NCI-H345 (cell line): Measurements from ENCODE around the gene GRID2.
A peak's percentile ranks its signal among the peaks of the same experiment; 100 is the strongest.

ENCODE experiments used
- DNase-seq: peaks from one replicate; lab custom pipeline; 2025; lab: John Stamatoyannopoulos, UW

GRID2 gene

GRCh38 chr4:92968556-92968955 lies 664.8 kb downstream of the GRID2 start:
- no peak for DNase-seq

- no peak for DNase-seq
These were observed 665.2 kb downstream of the GRID2 start for GRCh38 chr4:92968996-92969395.

- DNase-seq, result no peak
These were observed 666.0 kb downstream of the GRID2 start for GRCh38 chr4:92969650-92970379.

- no peak for DNase-seq
These were observed 667.2 kb downstream of the GRID2 start for GRCh38 chr4:92970996-92971395.

- no peak for DNase-seq
These were observed 684.5 kb downstream of the GRID2 start for GRCh38 chr4:92988301-92988700.

- no peak for DNase-seq
These were observed 689.0 kb downstream of the GRID2 start for GRCh38 chr4:92992758-92993157.

GRCh38 chr4:92994727-92995126 lies 691.0 kb downstream of the GRID2 start:
- no peak for DNase-seq

- no peak for DNase-seq
These were observed 692.8 kb downstream of the GRID2 start for GRCh38 chr4:92996533-92996932.

GRCh38 chr4:93000910-93001309 lies 697.1 kb downstream of the GRID2 start:
- no peak for DNase-seq

- no peak for DNase-seq
These were observed 698.5 kb downstream of the GRID2 start for GRCh38 chr4:93002240-93002639.

- DNase-seq, result no peak
These were observed 712.6 kb downstream of the GRID2 start for GRCh38 chr4:93016350-93016749.

GRCh38 chr4:93018243-93018642 lies 714.5 kb downstream of the GRID2 start:
- DNase-seq, result no peak

- DNase-seq, result no peak
These were observed 715.0 kb downstream of the GRID2 start for GRCh38 chr4:93018806-93019205.

GRCh38 chr4:93029769-93030168 lies 726.0 kb downstream of the GRID2 start:
- DNase-seq, result peak; percentile 15

- DNase-seq, result no peak
These were observed 726.9 kb downstream of the GRID2 start for GRCh38 chr4:93030670-93031069.

GRCh38 chr4:93031431-93032098 lies 727.8 kb downstream of the GRID2 start:
- no peak for DNase-seq

GRCh38 chr4:93042746-93043145 lies 739.0 kb downstream of the GRID2 start:
- no peak for DNase-seq

- DNase-seq, result no peak
These were observed 749.4 kb downstream of the GRID2 start for GRCh38 chr4:93053140-93053539.

- no peak for DNase-seq
These were observed 758.1 kb downstream of the GRID2 start for GRCh38 chr4:93061826-93062225.

- no peak for DNase-seq
These were observed 759.6 kb downstream of the GRID2 start for GRCh38 chr4:93063325-93063724.

- no peak for DNase-seq
These were observed 762.0 kb downstream of the GRID2 start for GRCh38 chr4:93065790-93066189.

GRCh38 chr4:93066749-93067148 lies 763.0 kb downstream of the GRID2 start:
- DNase-seq, result no peak

GRCh38 chr4:93072292-93072691 lies 768.5 kb downstream of the GRID2 start:
- DNase-seq, result no peak

GRCh38 chr4:93080316-93080715 lies 776.5 kb downstream of the GRID2 start:
- no peak for DNase-seq
